Measurements from ENCODE around the gene TPK1.
"Not testable (repeated sequence)": the region's sequence is repeated elsewhere in the genome, so short reads cannot be mapped to it uniquely, and the experiment has no call there.

TPK1 gene

GRCh38 chr7:144588559-144589051 lies 247.2 kb downstream of the TPK1 start:
- peak overlapping the region; percentile 18 for H2AFZ ChIP-seq (ENCODE audit: low read length, unreplicated experiment)
- no peak overlapping the region for H3K27ac ChIP-seq (ENCODE audit: low read depth, low read length)
- H3K27me3 ChIP-seq (ENCODE audit: insufficient read depth, low read length), result no peaks in the 10 kb centered on the region
- H3K4me3 ChIP-seq (ENCODE audit: low read depth, low read length), result no peak overlapping the region
- H3K36me3 ChIP-seq (ENCODE audit: insufficient read depth, low read length), result no peaks in the 10 kb centered on the region
- no peaks in the 10 kb centered on the region for H3K79me2 ChIP-seq (ENCODE audit: control insufficient read depth, insufficient read depth, low read length, unreplicated experiment)
- no peaks in the 10 kb centered on the region for H3K4me1 ChIP-seq (ENCODE audit: control insufficient read depth, insufficient read depth, low read length, unreplicated experiment)

DNA sequence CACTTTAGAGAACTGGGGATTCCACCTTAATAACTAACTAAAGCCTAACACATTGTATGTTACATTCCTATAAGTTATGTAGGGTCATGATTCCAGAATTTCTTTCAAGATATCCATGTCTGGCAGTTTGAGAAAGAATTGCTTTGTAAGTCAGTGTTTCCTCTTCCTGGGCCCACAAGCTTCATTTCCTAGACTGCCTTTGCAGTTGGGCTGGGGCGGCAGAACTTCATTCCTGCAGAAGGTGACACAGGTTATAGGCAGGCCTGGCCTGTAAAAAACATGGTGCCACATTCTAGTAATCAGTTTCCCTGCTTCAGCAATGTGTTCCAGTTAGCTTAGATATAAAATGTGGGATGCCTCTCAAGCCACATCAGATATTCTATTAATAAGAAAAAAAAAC lies 248.2 kb downstream of the TPK1 start:
- no peak overlapping the region for H3K4me3 ChIP-seq (ENCODE audit: low read depth, low read length)
- no peak overlapping the region for H3K27ac ChIP-seq (ENCODE audit: low read depth, low read length)
- no peaks in the 10 kb centered on the region for H3K79me2 ChIP-seq (ENCODE audit: control insufficient read depth, insufficient read depth, low read length, unreplicated experiment)
- H3K36me3 ChIP-seq (ENCODE audit: insufficient read depth, low read length), result no peaks in the 10 kb centered on the region
- no peaks in the 10 kb centered on the region for H3K27me3 ChIP-seq (ENCODE audit: insufficient read depth, low read length)
- H3K4me1 ChIP-seq (ENCODE audit: control insufficient read depth, insufficient read depth, low read length, unreplicated experiment), result no peaks in the 10 kb centered on the region
- H2AFZ ChIP-seq (ENCODE audit: low read length, unreplicated experiment), result no peak overlapping the region

- no peaks in the 10 kb centered on the region for H3K79me2 ChIP-seq (ENCODE audit: control insufficient read depth, insufficient read depth, low read length, unreplicated experiment)
- H3K4me1 ChIP-seq (ENCODE audit: control insufficient read depth, insufficient read depth, low read length, unreplicated experiment), result no peaks in the 10 kb centered on the region
- H2AFZ ChIP-seq (ENCODE audit: low read length, unreplicated experiment), result no peak overlapping the region
- H3K27me3 ChIP-seq (ENCODE audit: insufficient read depth, low read length), result no peaks in the 10 kb centered on the region
- no peaks in the 10 kb centered on the region for H3K36me3 ChIP-seq (ENCODE audit: insufficient read depth, low read length)
- no peak overlapping the region for H3K4me3 ChIP-seq (ENCODE audit: low read depth, low read length)
- no peak overlapping the region for H3K27ac ChIP-seq (ENCODE audit: low read depth, low read length)
These were observed 251.1 kb downstream of the TPK1 start for GRCh38 chr7:144584726-144585125.

GRCh38 chr7:144579687-144580086 lies 256.2 kb downstream of the TPK1 start:
- Histone ChIP-seq H3K79me2 (ENCODE audit: control insufficient read depth, insufficient read depth, low read length, unreplicated experiment) (no peaks in the 10 kb centered on the region), H3K4me3 (ENCODE audit: low read depth, low read length) (no peak overlapping the region), H3K27ac (ENCODE audit: low read depth, low read length) (no peak overlapping the region), H3K27me3 (ENCODE audit: insufficient read depth, low read length) (no peaks in the 10 kb centered on the region), H2AFZ (ENCODE audit: low read length, unreplicated experiment) (no peak overlapping the region), H3K36me3 (ENCODE audit: insufficient read depth, low read length) (no peaks in the 10 kb centered on the region), H3K4me1 (ENCODE audit: control insufficient read depth, insufficient read depth, low read length, unreplicated experiment) (no peaks in the 10 kb centered on the region)

DNA sequence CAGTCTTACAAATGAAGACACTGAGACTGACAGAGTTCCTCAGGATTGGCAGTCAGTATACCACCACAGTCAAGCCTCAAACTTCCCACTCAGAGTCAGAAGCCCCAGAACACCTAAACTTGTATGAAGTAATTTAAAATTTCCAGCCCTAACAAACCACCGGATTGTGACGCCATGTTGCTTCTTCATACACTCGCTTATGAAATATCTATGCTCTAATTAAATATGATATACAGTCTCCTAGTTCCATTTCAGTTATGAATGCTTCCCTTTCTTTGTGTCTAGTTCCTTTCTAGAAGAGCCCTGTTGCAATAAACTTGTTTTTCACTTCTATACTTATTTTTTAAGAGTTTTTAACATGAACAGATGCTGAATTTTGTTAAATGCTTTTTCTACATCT lies 260.4 kb downstream of the TPK1 start:
- Histone ChIP-seq H3K4me3 (ENCODE audit: low read depth, low read length) (no peak overlapping the region), H3K4me1 (ENCODE audit: control insufficient read depth, insufficient read depth, low read length, unreplicated experiment) (no peaks in the 10 kb centered on the region), H3K27me3 (ENCODE audit: insufficient read depth, low read length) (no peaks in the 10 kb centered on the region), H3K27ac (ENCODE audit: low read depth, low read length) (no peak overlapping the region), H3K79me2 (ENCODE audit: control insufficient read depth, insufficient read depth, low read length, unreplicated experiment) (no peaks in the 10 kb centered on the region), H2AFZ (ENCODE audit: low read length, unreplicated experiment) (no peak overlapping the region), H3K36me3 (ENCODE audit: insufficient read depth, low read length) (no peaks in the 10 kb centered on the region)

GRCh38 chr7:144574753-144575152 lies 261.1 kb downstream of the TPK1 start:
- not testable (repeated sequence) for H3K4me1 ChIP-seq (ENCODE audit: control insufficient read depth, insufficient read depth, low read length, unreplicated experiment)

DNA sequence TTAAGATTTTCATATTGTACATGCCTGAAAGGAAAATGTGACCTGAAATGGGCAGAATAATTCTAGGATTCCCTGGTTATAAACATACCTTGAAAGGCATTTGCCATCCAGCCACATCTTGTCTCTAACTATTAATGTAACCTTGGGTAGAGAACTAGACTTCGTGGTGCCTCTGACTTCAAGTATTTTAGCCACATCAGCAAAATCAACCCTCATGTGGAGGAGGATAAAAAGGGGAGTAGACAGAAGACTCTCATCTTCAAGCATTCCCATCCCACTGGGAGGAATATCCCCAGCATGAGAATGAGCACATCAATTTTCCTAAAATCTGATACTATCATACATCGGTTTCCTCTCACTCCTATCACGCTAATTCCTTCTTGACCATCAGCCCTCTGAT lies 267.6 kb downstream of the TPK1 start:
- no peak overlapping the region for H2AFZ ChIP-seq (ENCODE audit: low read length, unreplicated experiment)
- no peaks in the 10 kb centered on the region for H3K36me3 ChIP-seq (ENCODE audit: insufficient read depth, low read length)
- no peaks in the 10 kb centered on the region for H3K27me3 ChIP-seq (ENCODE audit: insufficient read depth, low read length)
- H3K27ac ChIP-seq (ENCODE audit: low read depth, low read length), result no peak overlapping the region
- H3K4me3 ChIP-seq (ENCODE audit: low read depth, low read length), result no peak overlapping the region
- H3K79me2 ChIP-seq (ENCODE audit: control insufficient read depth, insufficient read depth, low read length, unreplicated experiment), result no peaks in the 10 kb centered on the region
- no peaks in the 10 kb centered on the region for H3K4me1 ChIP-seq (ENCODE audit: control insufficient read depth, insufficient read depth, low read length, unreplicated experiment)

More at GRCh38 chr7:144574753-144575152, 261.1 kb downstream of the TPK1 start:
- H2AFZ ChIP-seq (ENCODE audit: low read length, unreplicated experiment); H3K4me3 ChIP-seq (ENCODE audit: low read depth, low read length); H3K36me3 ChIP-seq (ENCODE audit: insufficient read depth, low read length); H3K79me2 ChIP-seq (ENCODE audit: control insufficient read depth, insufficient read depth, low read length, unreplicated experiment); H3K27ac ChIP-seq (ENCODE audit: low read depth, low read length); H3K27me3 ChIP-seq (ENCODE audit: insufficient read depth, low read length): not testable (repeated sequence)

- Histone ChIP-seq H3K36me3 (ENCODE audit: insufficient read depth, low read length) (no peaks in the 10 kb centered on the region), H3K27ac (ENCODE audit: low read depth, low read length) (no peak overlapping the region), H2AFZ (ENCODE audit: low read length, unreplicated experiment) (no peak overlapping the region), H3K79me2 (ENCODE audit: control insufficient read depth, insufficient read depth, low read length, unreplicated experiment) (no peaks in the 10 kb centered on the region), H3K27me3 (ENCODE audit: insufficient read depth, low read length) (no peaks in the 10 kb centered on the region), H3K4me1 (ENCODE audit: control insufficient read depth, insufficient read depth, low read length, unreplicated experiment) (no peaks in the 10 kb centered on the region), H3K4me3 (ENCODE audit: low read depth, low read length) (no peak overlapping the region)
These were observed 270.3 kb downstream of the TPK1 start for GRCh38 chr7:144565586-144565985.

- Histone ChIP-seq H3K79me2 (ENCODE audit: control insufficient read depth, insufficient read depth, low read length, unreplicated experiment) (no peaks in the 10 kb centered on the region), H3K4me3 (ENCODE audit: low read depth, low read length) (no peak overlapping the region), H3K36me3 (ENCODE audit: insufficient read depth, low read length) (no peaks in the 10 kb centered on the region), H3K4me1 (ENCODE audit: control insufficient read depth, insufficient read depth, low read length, unreplicated experiment) (no peaks in the 10 kb centered on the region), H3K27ac (ENCODE audit: low read depth, low read length) (no peak overlapping the region), H2AFZ (ENCODE audit: low read length, unreplicated experiment) (no peak overlapping the region), H3K27me3 (ENCODE audit: insufficient read depth, low read length) (no peaks in the 10 kb centered on the region)
These were observed 286.0 kb downstream of the TPK1 start for GRCh38 chr7:144549861-144550260.

- H3K27ac ChIP-seq (ENCODE audit: low read depth, low read length), result no peak overlapping the region
- H3K36me3 ChIP-seq (ENCODE audit: insufficient read depth, low read length), result no peaks in the 10 kb centered on the region
- H3K4me3 ChIP-seq (ENCODE audit: low read depth, low read length), result no peak overlapping the region
- H2AFZ ChIP-seq (ENCODE audit: low read length, unreplicated experiment), result no peak overlapping the region
- peaks cover 6% of the 10 kb centered on the region for H3K4me1 ChIP-seq (ENCODE audit: control insufficient read depth, insufficient read depth, low read length, unreplicated experiment)
- H3K79me2 ChIP-seq (ENCODE audit: control insufficient read depth, insufficient read depth, low read length, unreplicated experiment), result no peaks in the 10 kb centered on the region
- H3K27me3 ChIP-seq (ENCODE audit: insufficient read depth, low read length), result no peaks in the 10 kb centered on the region
These were observed 287.3 kb downstream of the TPK1 start for GRCh38 chr7:144548556-144548955.

GRCh38 chr7:144547888-144548287 lies 288.0 kb downstream of the TPK1 start:
- Histone ChIP-seq H3K27ac (ENCODE audit: low read depth, low read length) (no peak overlapping the region), H2AFZ (ENCODE audit: low read length, unreplicated experiment) (no peak overlapping the region), H3K4me3 (ENCODE audit: low read depth, low read length) (no peak overlapping the region), H3K27me3 (ENCODE audit: insufficient read depth, low read length) (no peaks in the 10 kb centered on the region), H3K79me2 (ENCODE audit: control insufficient read depth, insufficient read depth, low read length, unreplicated experiment) (no peaks in the 10 kb centered on the region), H3K36me3 (ENCODE audit: insufficient read depth, low read length) (no peaks in the 10 kb centered on the region), H3K4me1 (ENCODE audit: control insufficient read depth, insufficient read depth, low read length, unreplicated experiment) (peaks cover 6% of the 10 kb centered on the region)
